22Rv1 (cell line): Measurements from ENCODE around the gene BCAT1.

Experiments
- H3K27ac ChIP-seq: fragments of 450-650 bp; 2 replicates; pipeline ENCODE4 v1.5.1; 2017
- ZFX ChIP-seq: fragments of 450-650 bp; IDR thresholded peaks from 2 replicates; pipeline ENCODE4 v1.6.1; 2017; ENCODE audit warnings: antibody characterized with exemption, borderline replicate concordance
- TF ChIP-seq, protein P1 (sequence below): fragments of 450-650 bp; IDR thresholded peaks from 2 replicates; pipeline ENCODE4 v1.5.1; 2017; ENCODE audit warnings: mild to moderate bottlenecking

Gene BCAT1

DNA sequence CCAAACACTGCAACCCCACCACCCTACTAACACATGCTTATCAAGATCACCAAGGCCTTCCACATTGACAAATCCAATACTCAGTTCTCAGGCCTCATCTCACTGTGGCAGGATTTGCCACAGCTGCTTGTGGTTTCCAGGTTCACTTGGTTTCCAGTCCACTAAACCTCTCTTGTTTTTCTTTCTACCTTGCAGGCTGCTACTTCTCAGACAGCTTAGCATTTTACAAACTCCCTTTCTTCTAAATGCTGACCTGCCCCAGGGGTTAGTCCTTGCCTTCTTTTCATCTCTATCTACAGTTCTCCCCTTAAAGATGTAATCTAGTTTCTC, 84.1 kb downstream of the BCAT1 start:
- no peak overlapping the region for H3K27ac ChIP-seq
- no peak for TF ChIP-seq ZFX
- TF ChIP-seq, protein P1, sequence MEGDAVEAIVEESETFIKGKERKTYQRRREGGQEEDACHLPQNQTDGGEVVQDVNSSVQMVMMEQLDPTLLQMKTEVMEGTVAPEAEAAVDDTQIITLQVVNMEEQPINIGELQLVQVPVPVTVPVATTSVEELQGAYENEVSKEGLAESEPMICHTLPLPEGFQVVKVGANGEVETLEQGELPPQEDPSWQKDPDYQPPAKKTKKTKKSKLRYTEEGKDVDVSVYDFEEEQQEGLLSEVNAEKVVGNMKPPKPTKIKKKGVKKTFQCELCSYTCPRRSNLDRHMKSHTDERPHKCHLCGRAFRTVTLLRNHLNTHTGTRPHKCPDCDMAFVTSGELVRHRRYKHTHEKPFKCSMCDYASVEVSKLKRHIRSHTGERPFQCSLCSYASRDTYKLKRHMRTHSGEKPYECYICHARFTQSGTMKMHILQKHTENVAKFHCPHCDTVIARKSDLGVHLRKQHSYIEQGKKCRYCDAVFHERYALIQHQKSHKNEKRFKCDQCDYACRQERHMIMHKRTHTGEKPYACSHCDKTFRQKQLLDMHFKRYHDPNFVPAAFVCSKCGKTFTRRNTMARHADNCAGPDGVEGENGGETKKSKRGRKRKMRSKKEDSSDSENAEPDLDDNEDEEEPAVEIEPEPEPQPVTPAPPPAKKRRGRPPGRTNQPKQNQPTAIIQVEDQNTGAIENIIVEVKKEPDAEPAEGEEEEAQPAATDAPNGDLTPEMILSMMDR: no peak

DNA sequence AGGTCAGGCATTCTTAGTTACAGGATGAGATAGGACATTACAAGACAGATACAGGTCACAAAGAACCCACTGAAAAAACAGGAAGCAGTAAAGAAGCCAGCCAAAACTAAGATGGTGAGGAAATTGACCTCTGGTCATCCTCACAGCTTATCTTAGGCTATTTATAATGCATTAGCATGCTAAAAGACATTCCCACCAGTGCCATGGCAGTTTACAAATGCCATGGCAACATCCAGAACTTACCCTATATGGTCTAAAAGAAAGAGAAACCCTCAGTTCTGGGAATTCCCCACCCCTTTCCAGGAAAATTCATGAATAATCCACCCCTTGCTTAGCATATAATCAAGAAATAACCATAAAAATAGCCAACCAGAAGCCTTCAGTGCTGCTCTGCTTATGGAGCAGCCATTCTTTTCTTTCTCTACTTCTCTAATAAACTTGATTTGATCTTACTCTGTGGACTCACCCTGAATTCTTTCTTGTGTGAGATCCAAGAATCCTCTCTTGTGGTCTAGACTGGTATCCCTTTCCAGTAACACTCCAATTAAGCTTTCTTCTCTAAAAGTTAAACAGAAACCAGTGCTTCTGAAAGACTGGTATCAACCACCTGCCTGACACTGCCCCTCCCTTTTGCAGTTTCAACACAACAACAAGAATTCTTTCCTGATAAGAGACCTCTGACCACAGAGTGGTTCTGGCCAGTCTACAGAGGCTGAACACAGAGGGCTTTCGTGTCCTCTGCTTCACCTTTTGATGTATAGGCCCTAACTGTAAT, 86.9 kb downstream of the BCAT1 start:
- TF ChIP-seq, protein P1: no peak
- TF ChIP-seq ZFX: no peak
- H3K27ac ChIP-seq: no peak overlapping the region

DNA sequence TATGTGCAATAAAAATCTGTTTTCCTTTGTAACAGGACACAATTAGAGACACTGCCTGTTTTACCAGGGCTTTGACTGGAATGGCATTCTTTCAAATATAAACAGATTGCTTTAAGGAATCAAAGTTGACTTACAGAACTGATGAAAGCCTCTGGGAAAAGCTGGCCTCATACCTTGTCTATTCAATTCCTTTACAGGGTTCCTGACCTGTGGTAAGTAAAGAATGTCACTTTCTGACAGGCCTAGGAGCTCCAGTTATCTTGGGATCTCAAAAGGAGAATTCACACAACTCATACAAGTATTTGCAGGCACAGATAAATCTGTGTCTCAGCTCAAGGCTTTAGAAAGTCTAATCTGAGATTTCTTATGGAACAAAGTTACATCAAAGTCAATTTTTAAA, 88.4 kb downstream of the BCAT1 start:
- TF ChIP-seq ZFX: no peak
- TF ChIP-seq, protein P1: no peak
- H3K27ac ChIP-seq: no peak overlapping the region

DNA sequence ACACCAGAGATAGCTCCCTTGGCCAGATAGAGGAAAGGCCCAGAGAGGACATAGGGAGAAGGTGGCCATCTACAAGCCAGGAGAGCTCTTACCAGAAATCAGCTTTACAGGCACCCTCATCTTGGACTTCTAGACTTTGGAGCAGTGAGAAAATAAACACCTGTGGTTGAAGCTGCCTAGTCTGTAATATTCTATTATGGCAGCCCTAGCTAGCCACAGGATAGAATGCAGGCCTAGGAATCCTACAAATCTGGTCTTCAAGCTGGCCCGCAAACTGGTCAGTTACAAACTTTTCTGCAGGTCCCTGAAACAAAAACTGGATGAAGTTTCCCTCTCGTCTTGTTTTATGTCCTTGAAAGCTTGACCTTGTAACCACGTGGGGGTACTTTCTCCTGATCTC, 92.4 kb downstream of the BCAT1 start:
- TF ChIP-seq ZFX: no peak
- TF ChIP-seq, protein P1: no peak
- no peak overlapping the region for H3K27ac ChIP-seq

DNA sequence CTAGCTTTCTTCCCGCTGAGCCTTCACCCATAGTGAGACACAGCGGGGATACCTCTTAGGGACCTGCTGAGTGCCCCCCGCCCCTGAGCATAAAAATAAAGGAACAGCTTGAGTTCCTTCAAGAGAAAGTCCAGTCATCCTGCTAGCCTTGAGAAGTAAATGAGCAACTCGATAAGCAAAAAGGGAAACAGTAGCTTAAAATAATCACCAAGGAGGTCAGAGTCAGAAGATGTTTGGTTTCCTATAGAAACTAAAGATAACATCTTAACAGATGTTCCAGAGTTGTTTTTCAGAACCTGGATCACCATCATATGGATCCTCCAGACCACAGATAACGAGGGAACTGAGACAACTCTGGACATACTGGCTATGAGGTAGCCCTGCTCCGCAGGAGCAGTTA, 94.0 kb downstream of the BCAT1 start:
- no peak overlapping the region for H3K27ac ChIP-seq
- TF ChIP-seq ZFX: no peak
- TF ChIP-seq, protein P1: no peak

DNA sequence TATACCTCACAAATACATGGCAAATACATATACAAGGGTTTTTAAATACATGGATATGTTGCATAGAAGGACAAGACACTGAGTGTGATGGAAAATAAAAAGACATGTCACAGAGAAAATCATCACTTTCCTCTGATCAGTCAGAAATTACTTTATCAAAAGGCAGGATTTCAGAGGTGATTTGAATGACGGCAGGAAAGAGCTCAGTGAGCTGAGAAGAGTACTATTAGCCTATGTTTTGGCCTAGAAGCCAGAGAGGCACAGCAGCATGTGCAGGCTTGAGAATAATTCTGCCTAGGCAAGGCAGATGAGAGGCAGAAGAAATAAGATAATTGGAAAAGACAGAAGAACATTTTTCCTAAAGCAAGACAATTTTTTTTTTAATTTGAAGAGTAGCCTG, 94.9 kb downstream of the BCAT1 start:
- no peak overlapping the region for H3K27ac ChIP-seq
- TF ChIP-seq, protein P1: no peak
- TF ChIP-seq ZFX: no peak

DNA sequence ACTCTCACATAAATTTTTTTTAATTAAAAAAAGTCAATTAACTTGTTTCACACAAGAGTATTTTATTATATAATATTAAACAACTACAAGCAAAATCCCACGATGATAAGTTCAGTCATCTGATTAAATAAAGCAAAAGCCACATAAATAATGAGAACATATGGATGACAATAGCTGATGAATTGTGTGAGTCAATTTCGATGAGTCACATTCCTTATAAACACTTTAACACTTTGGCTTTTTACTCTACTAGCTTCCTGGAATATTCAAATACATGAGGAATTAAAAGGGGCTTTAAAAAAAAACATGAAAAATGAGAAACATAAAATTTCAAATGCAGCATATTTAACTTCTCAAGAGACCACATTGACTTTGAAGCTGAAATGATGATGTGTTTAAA, 95.3 kb downstream of the BCAT1 start:
- TF ChIP-seq, protein P1: no peak
- TF ChIP-seq ZFX: no peak
- no peak overlapping the region for H3K27ac ChIP-seq
